Upper lobe of right lung (tissue), 1 donor: ENCODE measurements around the gene ASB9. TPM values are rescaled to one million over a fixed set of nuclear protein-coding genes. Genes with fewer than 3 reads are reported as not detected.

Source experiments
- ATAC-seq: fragments of 200-7000 bp; cut with Tn5 transposase; one replicate; pipeline ENCODE4 v1.9.1; 2020; ENCODE audit warnings: mild to moderate bottlenecking, moderate library complexity
- DNase-seq: peaks from one replicate; pipeline ENCODE4 v3.0.0-alpha.2; 2020
- H3K27ac ChIP-seq: fragments of 200-600 bp; one replicate; pipeline ENCODE4 v1.8.0; 2022
- H3K27me3 ChIP-seq: fragments of 200-600 bp; one replicate; pipeline ENCODE4 v1.8.0; 2022; ENCODE audit warnings: mild to moderate bottlenecking
- H3K36me3 ChIP-seq: fragments of 200-600 bp; one replicate; pipeline ENCODE4 v1.8.0; 2022
- H3K4me1 ChIP-seq: fragments of 200-600 bp; one replicate; pipeline ENCODE4 v1.8.0; 2022
- H3K4me3 ChIP-seq: fragments of 200-600 bp; one replicate; pipeline ENCODE4 v1.8.0; 2022; ENCODE audit warnings: mild to moderate bottlenecking
- H3K9me3 ChIP-seq: fragments of 200-600 bp; one replicate; pipeline ENCODE4 v1.8.0; 2022
- CTCF ChIP-seq: fragments of 200-600 bp; IDR thresholded peaks from one replicate; pipeline ENCODE4 v1.8.0; 2022; ENCODE audit warnings: antibody characterized with exemption
- intact Hi-C: fragments of 100-400 bp; cut with DNase I; formaldehyde crosslinking; loops from one replicate; pipeline ENCODE4 v1.11.0; 2022
- total RNA-seq: library from RNA; stranded (reverse); fragmentation: NEBNext Ultra II Directional; extraction: Animal tissue kit (Norgen Biotek cat#: 25700); gene quantifications from one replicate; pipeline ENCODE4 v1.2.1, GENCODE V29; 2021
- donor health status: DM: no; HTN: yes; CAD: no; lungs with severe emphysema.

The ASB9 gene
- total RNA-seq, 1 donor from 2014 or later, result 4.4 TPM

- ATAC-seq, result no peak
- no peak for TF ChIP-seq CTCF
- H3K27ac ChIP-seq, result no peak overlapping the region
- no peaks in the 10 kb centered on the region for H3K4me1 ChIP-seq
- intact Hi-C loops, result no loop called here
- H3K9me3 ChIP-seq, result no peaks in the 10 kb centered on the region
- no peaks in the 10 kb centered on the region for H3K27me3 ChIP-seq
- DNase-seq, result no peak
- no peak overlapping the region for H3K4me3 ChIP-seq
- no peaks in the 10 kb centered on the region for H3K36me3 ChIP-seq
These were observed 29.5 kb downstream of the ASB9 start for GRCh38 chrX:15240414-15240813.

DNA sequence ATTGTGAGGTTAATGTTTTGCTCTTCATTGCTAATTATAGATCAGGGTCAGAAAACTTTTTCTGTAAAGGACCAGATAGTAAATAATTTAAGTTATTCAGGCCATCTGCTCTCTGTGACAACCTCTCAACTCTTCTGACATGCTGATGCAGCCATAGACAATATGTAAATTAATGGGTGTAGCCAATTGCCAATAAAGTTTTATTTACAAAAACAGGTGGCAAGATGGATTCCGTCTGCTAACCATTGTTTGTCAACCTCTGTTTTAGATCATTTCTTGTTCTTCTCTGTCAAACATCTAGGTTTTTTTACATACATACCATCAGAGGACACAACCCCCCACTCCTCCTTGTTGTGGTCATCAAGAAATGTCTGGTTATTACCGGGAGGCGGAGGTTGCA lies 33.7 kb downstream of the ASB9 start:
- intact Hi-C loops, result no loop called here
- H3K36me3 ChIP-seq, result no peaks in the 10 kb centered on the region
- no peaks in the 10 kb centered on the region for H3K9me3 ChIP-seq
- no peaks in the 10 kb centered on the region for H3K27me3 ChIP-seq
- no peak overlapping the region for H3K4me3 ChIP-seq
- no peak for TF ChIP-seq CTCF
- H3K27ac ChIP-seq, result no peak overlapping the region
- no peaks in the 10 kb centered on the region for H3K4me1 ChIP-seq
- no peak for ATAC-seq
- DNase-seq, result no peak

- Histone ChIP-seq H3K36me3 (no peaks in the 10 kb centered on the region), H3K4me3 (no peak overlapping the region), H3K9me3 (no peaks in the 10 kb centered on the region), H3K27me3 (no peaks in the 10 kb centered on the region), H3K4me1 (no peaks in the 10 kb centered on the region), H3K27ac (no peak overlapping the region)
- DNase-seq (no peak), ATAC-seq (no peak)
- intact Hi-C loops, result no loop called here
- no peak for TF ChIP-seq CTCF
These were observed 34.9 kb downstream of the ASB9 start for GRCh38 chrX:15235001-15235400.

GRCh38 chrX:15233416-15234015 lies 36.4 kb downstream of the ASB9 start:
- Histone ChIP-seq H3K36me3 (no peaks in the 10 kb centered on the region), H3K4me3 (no peak overlapping the region), H3K4me1 (no peaks in the 10 kb centered on the region), H3K9me3 (no peaks in the 10 kb centered on the region), H3K27me3 (no peaks in the 10 kb centered on the region), H3K27ac (no peak overlapping the region)
- DNase-seq (no peak), ATAC-seq (no peak)
- intact Hi-C loops, result no loop called here
- no peak for TF ChIP-seq CTCF

- Histone ChIP-seq H3K4me1 (no peaks in the 10 kb centered on the region), H3K27me3 (no peaks in the 10 kb centered on the region), H3K36me3 (no peaks in the 10 kb centered on the region), H3K9me3 (no peaks in the 10 kb centered on the region), H3K27ac (no peak overlapping the region), H3K4me3 (no peak overlapping the region)
- DNase-seq (no peak), ATAC-seq (no peak)
- TF ChIP-seq CTCF, result no peak
- intact Hi-C loops, result no loop called here
These were observed 45.1 kb downstream of the ASB9 start for GRCh38 chrX:15224747-15225146.

DNA sequence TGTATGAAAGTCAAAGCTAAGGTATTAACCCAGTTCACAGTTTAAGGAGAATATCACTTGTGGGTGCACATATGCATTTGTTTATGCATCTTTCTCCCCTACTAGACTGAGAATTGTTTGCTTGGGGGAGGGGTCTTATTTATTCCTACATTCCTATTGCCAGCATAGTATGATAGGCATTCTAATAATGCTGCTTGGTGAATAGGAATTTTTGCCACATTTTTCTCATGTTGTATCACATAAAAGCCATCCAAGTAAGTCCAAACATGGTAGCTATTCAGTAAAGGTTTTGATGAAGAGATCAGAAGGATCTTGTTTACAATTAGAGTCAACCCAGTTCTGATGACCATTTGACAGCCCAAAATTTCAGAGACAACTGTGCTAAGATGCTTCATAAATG lies 48.6 kb downstream of the ASB9 start:
- DNase-seq (no peak), ATAC-seq (no peak)
- no peaks in the 10 kb centered on the region for H3K27me3 ChIP-seq
- no peaks in the 10 kb centered on the region for H3K9me3 ChIP-seq
- intact Hi-C loops, result no loop called here
- TF ChIP-seq CTCF, result no peak
- H3K27ac ChIP-seq, result no peak overlapping the region
- H3K36me3 ChIP-seq, result no peaks in the 10 kb centered on the region
- H3K4me1 ChIP-seq, result no peaks in the 10 kb centered on the region
- no peak overlapping the region for H3K4me3 ChIP-seq
